Gastrocnemius medialis (tissue), 4 donors: ENCODE data around the gene SOX15. TPM values are rescaled to one million over a fixed set of nuclear protein-coding genes. Genes with fewer than 3 reads are reported as not detected.

ENCODE experiments used
- ATAC-seq, 2 donors: fragments of 150-250 bp; one replicate each; pipeline ENCODE4 v1.9.1; 2016
- DNase-seq, 2 donors: peaks; one replicate each; pipeline ENCODE4 v3.0.0-alpha.2; 2019
- H3K27ac ChIP-seq, 4 donors: fragments of 200-600 bp; sonication (generic); 1 replicate in 1 of 4; 2 replicates in 3 of 4; pipeline ENCODE4 v1.5.1; 2016 to 2018; ENCODE audit warnings: mild to moderate bottlenecking in 2 of 4, moderate library complexity in 1 of 4
- H3K27me3 ChIP-seq, 3 donors: fragments of 200-600 bp; sonication (generic) in 2 of 3; 1 replicate in 1 of 3; 2 replicates in 2 of 3; pipeline versions ENCODE4 v1.5.1 to v1.6.0; 2016 to 2019; ENCODE audit warnings: mild to moderate bottlenecking in 1 of 3, moderate library complexity in 1 of 3
- H3K36me3 ChIP-seq, 2 donors: fragments of 200-600 bp; sonication (generic) in 1 of 2; one replicate each; pipeline ENCODE4 v1.5.1; 2017 to 2018
- H3K4me1 ChIP-seq, 2 donors: fragments of 200-600 bp; sonication (generic) in 1 of 2; one replicate each; pipeline ENCODE4 v1.5.1; 2016 to 2017; ENCODE audit warnings: mild to moderate bottlenecking in 2 of 2
- H3K4me3 ChIP-seq, 4 donors: fragments of 200-600 bp; sonication (generic) in 3 of 4; 1 replicate in 1 of 4; 2 replicates in 3 of 4; pipeline ENCODE4 v1.5.1; 2016 to 2019; ENCODE audit warnings: mild to moderate bottlenecking in 2 of 4
- H3K9me3 ChIP-seq, 3 donors: fragments of 200-600 bp; sonication (generic) in 2 of 3; 1 replicate in 1 of 3; 2 replicates in 2 of 3; pipeline ENCODE4 v1.5.1; 2016 to 2019
- POLR2A ChIP-seq, 2 donors: fragments of 450-650 bp; IDR thresholded peaks; one replicate each; pipeline ENCODE4 v1.6.1; 2017; ENCODE audit warnings: antibody characterized with exemption in 2 of 2, mild to moderate bottlenecking in 2 of 2, moderate library complexity in 2 of 2
- in situ Hi-C, 4 donors: fragments of 200-750 bp; cut with MboI; loops; one replicate each; pipeline versions ENCODE4 v1.15.0 to v1.8.0; 2017; ENCODE audit warnings: low sequenced_read_pairs in 4 of 4
- intact Hi-C: fragments of 100-400 bp; cut with DNase I; formaldehyde crosslinking; loops from one replicate; pipeline ENCODE4 v1.15.1; 2023; ENCODE audit warnings: low total_unique reads
- total RNA-seq, 4 donors: library from RNA; depleted of rRNA; stranded (reverse); fragments of >200 nt; gene quantifications; one replicate each; pipeline versions ENCODE4 v1.1.0 to v1.2.3, GENCODE V29; 2016
- TF ChIP-seq, protein P1 (sequence below), 5 experiments: fragments of 450-650 bp in 3 of 5; fragments of 200-600 bp in 2 of 5; sonication (generic) in 2 of 5; IDR thresholded peaks in 4 of 5; conservative IDR thresholded peaks in 1 of 5; 1 replicate in 4 of 5; 2 replicates in 1 of 5; pipeline ENCODE4 v1.5.1; 2016 to 2019; ENCODE audit warnings: antibody characterized with exemption in 5 of 5, mild to moderate bottlenecking in 3 of 5, moderate library complexity in 3 of 5

The SOX15 gene
- total RNA-seq, 4 donors from 2014 or later: 0.66 to 1.3 (median 1.1) TPM; not detected in 1

GRCh38 chr17:7632492-7632894, 42.6 kb upstream of the SOX15 start:
- Histone ChIP-seq H3K9me3 (no peaks in the 10 kb centered on the region), H3K4me1 (peaks cover 0 to 2% of the 10 kb centered on the region in 2 donors), H3K36me3 (no peaks in the 10 kb centered on the region), H3K27me3 (no peaks in the 10 kb centered on the region), H3K4me3 (no peak overlapping the region), H3K27ac (peak overlapping the region in 1 of 4 donors; percentile 22)
- ATAC-seq: no peak
- intact Hi-C loops (loop anchor here (1.0 kb wide), 1 partner anchor 56 kb away; the partner anchor contains the start of gene WRAP53), in situ Hi-C loops (no loop called here)
- DNase-seq: peak in 1 of 2 donors; percentile 35
- TF ChIP-seq POLR2A (IDR thresholded peaks at IDR 0.05): no peak
- TF ChIP-seq, protein P1, sequence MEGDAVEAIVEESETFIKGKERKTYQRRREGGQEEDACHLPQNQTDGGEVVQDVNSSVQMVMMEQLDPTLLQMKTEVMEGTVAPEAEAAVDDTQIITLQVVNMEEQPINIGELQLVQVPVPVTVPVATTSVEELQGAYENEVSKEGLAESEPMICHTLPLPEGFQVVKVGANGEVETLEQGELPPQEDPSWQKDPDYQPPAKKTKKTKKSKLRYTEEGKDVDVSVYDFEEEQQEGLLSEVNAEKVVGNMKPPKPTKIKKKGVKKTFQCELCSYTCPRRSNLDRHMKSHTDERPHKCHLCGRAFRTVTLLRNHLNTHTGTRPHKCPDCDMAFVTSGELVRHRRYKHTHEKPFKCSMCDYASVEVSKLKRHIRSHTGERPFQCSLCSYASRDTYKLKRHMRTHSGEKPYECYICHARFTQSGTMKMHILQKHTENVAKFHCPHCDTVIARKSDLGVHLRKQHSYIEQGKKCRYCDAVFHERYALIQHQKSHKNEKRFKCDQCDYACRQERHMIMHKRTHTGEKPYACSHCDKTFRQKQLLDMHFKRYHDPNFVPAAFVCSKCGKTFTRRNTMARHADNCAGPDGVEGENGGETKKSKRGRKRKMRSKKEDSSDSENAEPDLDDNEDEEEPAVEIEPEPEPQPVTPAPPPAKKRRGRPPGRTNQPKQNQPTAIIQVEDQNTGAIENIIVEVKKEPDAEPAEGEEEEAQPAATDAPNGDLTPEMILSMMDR (IDR thresholded peaks at IDR 0.05 in 4 of 5, conservative IDR thresholded peaks at IDR 0.05 in 1 of 5): peak in 4 of 5 experiments; percentile 54 to 64 (median 56)

GRCh38 chr17:7631398-7632380, 41.8 kb upstream of the SOX15 start:
- Histone ChIP-seq H3K27ac (no peak overlapping the region), H3K4me3 (no peak overlapping the region), H3K9me3 (no peaks in the 10 kb centered on the region), H3K36me3 (no peaks in the 10 kb centered on the region), H3K4me1 (peaks cover 4 to 5% of the 10 kb centered on the region in 2 donors), H3K27me3 (no peaks in the 10 kb centered on the region)
- ATAC-seq: no peak
- intact Hi-C loops: loop anchor here (1.0 kb wide), 1 partner anchor 57 kb away; the partner anchor contains the start of gene WRAP53
- in situ Hi-C loops: no loop called here
- no peak for DNase-seq
- TF ChIP-seq, protein P1 (IDR thresholded peaks at IDR 0.05 in 4 of 5, conservative IDR thresholded peaks at IDR 0.05 in 1 of 5): no peak
- TF ChIP-seq POLR2A (IDR thresholded peaks at IDR 0.05): no peak

DNA sequence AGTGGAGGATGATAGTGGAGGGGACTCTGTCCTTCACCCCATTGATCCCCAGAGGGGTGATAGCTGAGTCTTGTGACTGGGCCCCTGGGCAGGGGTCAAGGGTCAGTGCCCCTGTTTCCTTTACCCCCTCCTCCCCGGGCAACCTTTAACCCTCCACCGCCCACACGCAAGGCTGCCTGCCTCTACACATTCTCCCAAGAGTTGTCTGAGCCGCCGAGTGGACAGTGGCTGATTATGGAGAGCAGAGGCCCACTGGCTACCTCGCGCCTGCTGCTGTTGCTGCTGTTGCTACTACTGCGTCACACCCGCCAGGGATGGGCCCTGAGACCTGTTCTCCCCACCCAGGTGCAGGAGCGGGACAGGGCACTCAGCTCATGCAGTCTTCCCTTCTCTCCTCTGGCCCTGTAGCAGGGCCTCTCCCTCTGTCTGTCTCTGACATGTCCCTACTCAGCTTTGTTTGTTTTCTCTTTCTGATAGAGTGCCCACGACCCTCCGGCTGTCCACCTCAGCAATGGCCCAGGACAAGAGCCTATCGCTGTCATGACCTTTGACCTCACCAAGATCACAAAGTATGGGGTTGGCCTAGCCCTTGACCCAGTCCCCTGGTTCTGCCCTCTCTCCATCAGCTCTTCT, 40.2 kb upstream of the SOX15 start, which contains the start of gene SHBG:
Gene SHBG, plus strand, starts transcription at position 197 of the 633 bp plus-strand sequence. Its CDS starts 38 bp downstream, at position 235.
- H3K9me3 ChIP-seq: no peaks in the 10 kb centered on the region
- H3K36me3 ChIP-seq: peaks cover 0 to 9% of the 10 kb centered on the region in 2 donors
- H3K27me3 ChIP-seq: no peaks in the 10 kb centered on the region
- H3K4me1 ChIP-seq: peaks cover 8 to 10% of the 10 kb centered on the region in 2 donors
- TF ChIP-seq POLR2A (IDR thresholded peaks at IDR 0.05): no peak
- TF ChIP-seq, protein P1 (IDR thresholded peaks at IDR 0.05 in 4 of 5, conservative IDR thresholded peaks at IDR 0.05 in 1 of 5): no peak
- H3K27ac ChIP-seq: no peak within 1 kb of the TSS
- H3K4me3 ChIP-seq: no peak within 1 kb of the TSS
- no peak for DNase-seq
- in situ Hi-C loops (loop anchor here in 3 of 4 donors (5.0 kb wide), 2 partner anchors 52 to 57 kb away; partner anchors contain the start of genes TP53 (in 2 of the 3) and WRAP53 (in 2 of the 3)), intact Hi-C loops (loop anchor here (5.0 kb wide), 1 partner anchor 202 kb away; the partner anchor contains the start of gene KDM6B)
- no peak for ATAC-seq

DNA sequence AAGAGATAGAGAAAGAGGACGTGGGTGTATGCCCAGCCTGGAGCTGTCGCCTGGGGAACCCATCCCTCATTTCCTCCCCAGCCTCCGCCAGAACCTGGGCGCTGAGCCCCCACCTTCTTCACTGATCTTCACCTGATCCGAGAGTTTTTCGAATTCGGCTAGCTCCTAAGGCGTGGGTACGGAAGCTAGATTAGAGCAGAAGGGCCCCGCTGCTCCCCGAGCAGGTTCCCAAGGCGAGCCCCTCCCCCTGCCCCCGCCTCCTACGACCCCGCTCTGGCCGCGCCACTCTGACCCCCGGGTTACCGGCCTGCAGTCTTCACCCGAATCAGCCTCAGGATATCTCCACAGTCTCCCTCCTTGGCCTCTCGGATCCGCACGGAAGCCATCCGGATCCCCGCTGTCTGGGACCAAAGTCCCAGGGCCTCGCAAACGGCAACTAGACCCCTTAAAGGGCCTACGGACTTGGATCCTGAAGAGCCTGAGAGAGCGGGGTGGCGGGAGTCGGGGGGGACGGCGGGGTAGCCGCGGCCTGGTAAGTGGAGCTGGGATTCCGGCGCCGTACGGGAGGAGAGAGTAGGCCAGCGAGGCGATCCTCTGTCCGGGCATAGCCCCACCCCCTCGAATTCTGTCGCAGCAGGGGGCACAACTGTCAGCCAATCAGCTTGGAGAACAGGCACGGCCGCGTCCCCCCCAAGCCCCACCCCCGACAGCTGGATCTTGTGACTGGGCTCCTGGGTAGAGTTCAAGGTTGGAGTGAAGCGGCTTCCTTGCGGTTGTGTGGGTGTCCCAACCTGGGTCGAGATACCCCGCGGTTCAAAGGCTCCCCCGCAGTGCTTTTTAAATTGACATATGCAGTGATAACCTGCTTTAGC, 37.6 kb upstream of the SOX15 start, which contains the start of gene SAT2:
Gene SAT2, minus strand, starts transcription at position 572 of the 872 bp plus-strand sequence. Its CDS starts 186 bp downstream, at position 386.
- intact Hi-C loops: loop anchor here (1.0 to 5.0 kb wide), 3 partner anchors 12 to 205 kb away; partner anchors contain the start of genes KDM6B and WRAP53
- TF ChIP-seq POLR2A (IDR thresholded peaks at IDR 0.05): peak; percentile 79 to 91
- TF ChIP-seq, protein P1 (IDR thresholded peaks at IDR 0.05 in 4 of 5, conservative IDR thresholded peaks at IDR 0.05 in 1 of 5): no peak
- H3K4me1 ChIP-seq: peaks cover 8 to 10% of the 10 kb centered on the region in 2 donors
- H3K27ac ChIP-seq: peak within 1 kb of the TSS; percentile 93 to 99 (median 96)
- no peaks in the 10 kb centered on the region for H3K27me3 ChIP-seq
- in situ Hi-C loops: loop anchor here in 3 of 4 donors (5.0 kb wide), 2 partner anchors 55 to 60 kb away; partner anchors contain the start of genes TP53 (in 2 of the 3) and WRAP53 (in 2 of the 3)
- peaks cover 0 to 9% of the 10 kb centered on the region in 2 donors for H3K36me3 ChIP-seq
- H3K9me3 ChIP-seq: no peaks in the 10 kb centered on the region
- H3K4me3 ChIP-seq: peak within 1 kb of the TSS; percentile 74 to 90 (median 80)
- peak; percentile 97 to 98 for ATAC-seq
- DNase-seq: peak; percentile 96 to 98
